ACC112 (cell line): ENCODE measurements around the gene LRAT.

ENCODE experiments used
- H2AFZ ChIP-seq: fragments of 200-600 bp; sonication (generic); one replicate; pipeline ENCODE4 v1.6.0; 2017; ENCODE audit warnings: antibody characterized with exemption, low read length; ENCODE audit not compliant: unreplicated experiment
- H3K27ac ChIP-seq: fragments of 200-600 bp; sonication (generic); 2 replicates; pipeline ENCODE4 v1.5.1; 2014; ENCODE audit warnings: low read depth, mild to moderate bottlenecking, antibody characterized with exemption, low read length, moderate library complexity
- H3K27me3 ChIP-seq: fragments of 200-600 bp; sonication (generic); 2 replicates; pipeline ENCODE4 v1.6.1; 2014; ENCODE audit warnings: mild to moderate bottlenecking, antibody characterized with exemption, low read length, moderate library complexity, mixed read lengths; ENCODE audit not compliant: insufficient read depth
- H3K36me3 ChIP-seq: fragments of 200-600 bp; sonication (generic); 2 replicates; pipeline ENCODE4 v1.6.1; 2016; ENCODE audit warnings: mild to moderate bottlenecking, antibody characterized with exemption, low read length, moderate library complexity, mixed read lengths; ENCODE audit not compliant: insufficient read depth
- H3K4me1 ChIP-seq: fragments of 200-600 bp; sonication (generic); one replicate; pipeline ENCODE4 v1.6.1; 2016; ENCODE audit warnings: low read length, mixed read lengths; ENCODE audit not compliant: insufficient read depth, unreplicated experiment, control insufficient read depth
- H3K4me3 ChIP-seq: fragments of 200-600 bp; sonication (generic); 2 replicates; pipeline ENCODE4 v1.5.1; 2014; ENCODE audit warnings: mild to moderate bottlenecking, low read depth, low read length
- H3K79me2 ChIP-seq: fragments of 200-600 bp; sonication (generic); one replicate; pipeline ENCODE4 v1.6.0; 2016; ENCODE audit warnings: low read length; ENCODE audit not compliant: control insufficient read depth, unreplicated experiment, insufficient read depth

LRAT gene

DNA sequence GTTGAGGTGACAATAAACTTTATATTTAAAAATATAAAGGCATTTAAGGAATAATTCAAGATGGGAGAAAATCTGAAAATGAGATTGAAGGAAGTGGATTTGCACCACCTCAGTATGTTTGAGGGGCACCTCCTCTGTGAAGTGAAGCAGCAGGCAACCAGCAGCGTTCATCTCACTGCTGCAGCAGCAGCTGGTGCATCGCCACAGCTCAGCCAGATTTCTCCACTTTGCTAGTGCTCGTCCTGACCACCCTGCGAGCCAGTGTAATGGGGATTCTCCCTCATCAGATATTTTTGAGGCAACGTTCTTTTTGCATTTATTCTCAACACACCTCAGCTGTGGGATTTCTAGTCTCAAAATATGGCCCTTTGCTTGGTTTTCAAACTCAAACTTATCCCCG lies 13.9 kb downstream of the LRAT start:
- Histone ChIP-seq H2AFZ (no peak overlapping the region), H3K27ac (no peak overlapping the region), H3K27me3 (peaks cover 66% of the 10 kb centered on the region), H3K4me1 (no peaks in the 10 kb centered on the region), H3K4me3 (no peak overlapping the region), H3K36me3 (no peaks in the 10 kb centered on the region), H3K79me2 (no peaks in the 10 kb centered on the region)

- no peak overlapping the region for H3K4me3 ChIP-seq
- H3K27me3 ChIP-seq = peaks cover 76% of the 10 kb centered on the region
- no peak overlapping the region for H3K27ac ChIP-seq
- H3K36me3 ChIP-seq = no peaks in the 10 kb centered on the region
- H3K79me2 ChIP-seq = no peaks in the 10 kb centered on the region
- H2AFZ ChIP-seq = no peak overlapping the region
- no peaks in the 10 kb centered on the region for H3K4me1 ChIP-seq
Observed at GRCh38 chr4:154760895-154761294, 17.1 kb downstream of the LRAT start.

GRCh38 chr4:154778264-154778663 lies 34.5 kb downstream of the LRAT start:
- H3K4me1 ChIP-seq = no peaks in the 10 kb centered on the region
- H3K4me3 ChIP-seq = no peak overlapping the region
- peaks cover 17% of the 10 kb centered on the region for H3K27me3 ChIP-seq
- H3K79me2 ChIP-seq = no peaks in the 10 kb centered on the region
- H2AFZ ChIP-seq = no peak overlapping the region
- no peak overlapping the region for H3K27ac ChIP-seq
- no peaks in the 10 kb centered on the region for H3K36me3 ChIP-seq

- Histone ChIP-seq H3K79me2 (no peaks in the 10 kb centered on the region), H2AFZ (no peak overlapping the region), H3K4me1 (no peaks in the 10 kb centered on the region), H3K27ac (no peak overlapping the region), H3K27me3 (peaks cover 17% of the 10 kb centered on the region), H3K4me3 (no peak overlapping the region), H3K36me3 (no peaks in the 10 kb centered on the region)
Observed at GRCh38 chr4:154779362-154779947, 35.7 kb downstream of the LRAT start.

DNA sequence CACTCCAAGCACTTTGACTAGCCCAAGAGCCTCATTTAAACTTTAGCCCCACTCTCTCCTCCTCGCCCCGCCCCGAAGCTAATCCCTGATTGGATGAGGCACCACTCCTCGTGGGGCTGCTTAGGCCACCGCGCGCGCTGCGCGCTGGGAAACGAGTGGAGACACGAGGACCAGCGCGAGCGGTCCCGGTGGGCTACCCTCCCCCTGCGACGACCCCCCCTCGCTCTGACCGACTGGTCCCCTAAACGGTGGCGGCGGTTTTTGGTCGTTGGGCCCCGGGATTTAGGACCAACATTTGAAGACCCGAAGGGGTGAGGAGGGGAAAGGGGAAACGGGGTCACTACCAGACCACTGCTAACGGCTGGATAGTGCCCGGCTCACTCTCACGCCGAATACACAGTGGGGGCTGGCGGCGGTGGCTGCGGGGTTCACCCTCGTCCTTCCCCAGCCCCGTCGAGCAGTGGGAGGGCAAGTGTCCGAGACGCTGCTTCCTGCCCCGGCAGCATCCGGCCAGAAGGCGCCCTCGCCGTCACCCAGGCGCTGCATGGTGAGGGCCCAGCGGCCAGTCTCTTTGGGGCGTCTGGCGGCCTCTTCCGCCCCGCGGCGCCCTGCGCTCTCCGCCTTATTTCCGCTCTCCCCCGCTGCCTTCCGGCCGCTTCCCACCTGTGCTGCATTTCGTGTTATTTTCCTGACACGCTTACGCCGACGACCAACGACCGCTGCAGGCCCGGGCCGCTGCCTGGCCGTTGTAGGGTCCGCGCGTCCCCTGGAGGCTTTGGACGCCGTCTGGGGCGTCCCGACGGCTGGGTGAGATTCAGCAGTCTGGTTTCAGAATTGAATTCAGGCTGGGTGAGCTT lies 37.6 kb downstream of the LRAT start, which contains the start of gene RBM46:
RBM46 (plus strand) TSS at position 147 of the 857 bp plus-strand sequence. CDS start 15,481 bp downstream, outside the sequence.
- no peaks in the 10 kb centered on the region for H3K79me2 ChIP-seq
- H3K36me3 ChIP-seq = no peaks in the 10 kb centered on the region
- peaks cover 15% of the 10 kb centered on the region for H3K27me3 ChIP-seq
- no peaks in the 10 kb centered on the region for H3K4me1 ChIP-seq
- H3K4me3 ChIP-seq = no peak within 1 kb of the TSS
- H2AFZ ChIP-seq = no peak within 1 kb of the TSS
- no peak within 1 kb of the TSS for H3K27ac ChIP-seq

GRCh38 chr4:154781983-154782293 lies 38.1 kb downstream of the LRAT start:
- H3K79me2 ChIP-seq = no peaks in the 10 kb centered on the region
- no peak overlapping the region for H3K27ac ChIP-seq
- no peaks in the 10 kb centered on the region for H3K36me3 ChIP-seq
- H3K4me1 ChIP-seq = no peaks in the 10 kb centered on the region
- H3K27me3 ChIP-seq = peaks cover 9% of the 10 kb centered on the region
- no peak overlapping the region for H3K4me3 ChIP-seq
- H2AFZ ChIP-seq = no peak overlapping the region
